ENCODE results near the gene PTPN11. TPM values are rescaled to one million over a fixed set of nuclear protein-coding genes. Genes with fewer than 3 reads are reported as not detected.

The PTPN11 gene
- polyA plus RNA-seq, 1 donor (not counting 4 experiments of a cell fraction or from before 2014, with no cell fraction given) = 95.3 TPM

DNA sequence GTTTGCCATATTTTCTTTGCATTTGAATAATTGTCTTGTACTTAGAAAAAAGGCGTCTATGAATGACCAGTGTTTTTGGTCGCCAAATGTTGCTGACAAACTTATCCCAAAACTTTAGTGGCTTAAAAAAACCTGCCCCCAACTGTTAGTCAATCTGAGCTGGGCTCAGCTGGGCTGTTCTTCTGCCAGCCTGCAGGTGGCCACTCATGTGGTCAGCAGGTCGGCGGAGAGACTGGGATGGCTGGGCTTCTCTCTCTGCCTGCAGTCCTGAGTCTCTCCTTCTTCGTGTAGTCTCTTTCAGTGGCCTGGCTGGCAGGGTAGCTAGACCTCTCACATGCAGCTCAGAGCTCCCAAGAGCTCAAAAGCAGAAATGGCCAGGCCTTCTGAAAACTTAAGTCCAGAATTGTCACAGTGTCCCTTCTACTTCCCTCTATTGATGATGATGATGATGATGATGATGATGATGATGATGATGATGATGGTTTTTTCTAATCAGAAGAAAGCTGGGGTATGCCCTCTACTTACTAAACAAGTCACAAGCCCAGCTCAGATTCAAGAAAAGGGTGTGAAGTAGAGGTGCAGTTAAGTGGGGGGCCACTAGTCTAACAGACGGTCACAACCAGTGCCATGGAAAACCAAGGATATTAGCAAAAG is 87.9 kb downstream of the PTPN11 start:
- H3K27me3 ChIP-seq (ENCODE audit: control insufficient read depth, extremely low read depth, insufficient read depth, low read length) = no peaks in the 10 kb centered on the region
- dilution Hi-C loops (cut with MboI; ENCODE audit: extremely low pct_ligation_motif_present, low sequenced_read_pairs) = no loop called here
- no peaks in the 10 kb centered on the region for H3K9me3 ChIP-seq (ENCODE audit: control insufficient read depth, low read depth, low read length)
- no peaks in the 10 kb centered on the region for H3K79me2 ChIP-seq (ENCODE audit: control insufficient read depth, insufficient read depth, low read length)
- H3K4me2 ChIP-seq (ENCODE audit: control insufficient read depth, extremely low read depth, insufficient read depth, low read depth, low read length) = no peak overlapping the region
- H3K4me1 ChIP-seq (ENCODE audit: control insufficient read depth, extremely low read depth, insufficient read depth, low read length) = no peaks in the 10 kb centered on the region
- H2AFZ ChIP-seq (ENCODE audit: control insufficient read depth, low read length) = no peak overlapping the region
- H3K9ac ChIP-seq (ENCODE audit: control insufficient read depth, extremely low read depth, insufficient read depth, low read length) = no peak overlapping the region
- H3K27ac ChIP-seq (ENCODE audit: control insufficient read depth, insufficient read depth, low read length) = no peak overlapping the region
- FAIRE-seq (no peak), DNase-seq (ENCODE audit: low read depth, low spot score) (no peak)
- no peak overlapping the region for H3K4me3 ChIP-seq (ENCODE audit: control insufficient read depth in 2 of 3, extremely low read depth in 1 of 3, insufficient read depth in 2 of 3, low read depth in 1 of 3, low read length in 3 of 3)
- peaks cover 16 to 32% of the 10 kb centered on the region in 2 experiments for H3K36me3 ChIP-seq (ENCODE audit: control insufficient read depth in 2 of 2, extremely low read depth in 1 of 2, insufficient read depth in 2 of 2, low read length in 2 of 2)
- TF ChIP-seq EZH2 (IDR thresholded peaks at IDR 0.05; ENCODE audit: low read length) = no peak
- TF ChIP-seq, protein P1, sequence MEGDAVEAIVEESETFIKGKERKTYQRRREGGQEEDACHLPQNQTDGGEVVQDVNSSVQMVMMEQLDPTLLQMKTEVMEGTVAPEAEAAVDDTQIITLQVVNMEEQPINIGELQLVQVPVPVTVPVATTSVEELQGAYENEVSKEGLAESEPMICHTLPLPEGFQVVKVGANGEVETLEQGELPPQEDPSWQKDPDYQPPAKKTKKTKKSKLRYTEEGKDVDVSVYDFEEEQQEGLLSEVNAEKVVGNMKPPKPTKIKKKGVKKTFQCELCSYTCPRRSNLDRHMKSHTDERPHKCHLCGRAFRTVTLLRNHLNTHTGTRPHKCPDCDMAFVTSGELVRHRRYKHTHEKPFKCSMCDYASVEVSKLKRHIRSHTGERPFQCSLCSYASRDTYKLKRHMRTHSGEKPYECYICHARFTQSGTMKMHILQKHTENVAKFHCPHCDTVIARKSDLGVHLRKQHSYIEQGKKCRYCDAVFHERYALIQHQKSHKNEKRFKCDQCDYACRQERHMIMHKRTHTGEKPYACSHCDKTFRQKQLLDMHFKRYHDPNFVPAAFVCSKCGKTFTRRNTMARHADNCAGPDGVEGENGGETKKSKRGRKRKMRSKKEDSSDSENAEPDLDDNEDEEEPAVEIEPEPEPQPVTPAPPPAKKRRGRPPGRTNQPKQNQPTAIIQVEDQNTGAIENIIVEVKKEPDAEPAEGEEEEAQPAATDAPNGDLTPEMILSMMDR (optimal IDR thresholded peaks at IDR 0.05 in 1 of 3, IDR thresholded peaks at IDR 0.05 in 1 of 3, conservative IDR thresholded peaks at IDR 0.05 in 1 of 3; ENCODE audit: extremely low read depth in 1 of 3, insufficient read depth in 2 of 3, low read length in 3 of 3) = peak in 1 of 3 experiments; percentile 2
- no peaks in the 10 kb centered on the region for H4K20me1 ChIP-seq (ENCODE audit: control insufficient read depth, extremely low read depth, insufficient read depth, low read length)
- no peaks in the 10 kb centered on the region for H3K9me1 ChIP-seq (ENCODE audit: control insufficient read depth, extremely low read depth, insufficient read depth, low read length)

- no peak overlapping the region for H2AFZ ChIP-seq (ENCODE audit: control insufficient read depth, low read length)
- dilution Hi-C loops (cut with MboI; ENCODE audit: extremely low pct_ligation_motif_present, low sequenced_read_pairs) = no loop called here
Observed at GRCh38 chr12:112513471-112513870, 94.7 kb downstream of the PTPN11 start.

More at GRCh38 chr12:112513471-112513870, 94.7 kb downstream of the PTPN11 start:
- TF ChIP-seq, protein P1 (optimal IDR thresholded peaks at IDR 0.05 in 1 of 3, IDR thresholded peaks at IDR 0.05 in 1 of 3, conservative IDR thresholded peaks at IDR 0.05 in 1 of 3; ENCODE audit: extremely low read depth in 1 of 3, insufficient read depth in 2 of 3, low read length in 3 of 3) = no peak
- TF ChIP-seq EZH2 (IDR thresholded peaks at IDR 0.05; ENCODE audit: low read length) = no peak
- Histone ChIP-seq H3K36me3 (ENCODE audit: control insufficient read depth in 2 of 2, extremely low read depth in 1 of 2, insufficient read depth in 2 of 2, low read length in 2 of 2) (peaks cover 0 to 5% of the 10 kb centered on the region in 2 experiments), H3K27me3 (ENCODE audit: control insufficient read depth, extremely low read depth, insufficient read depth, low read length) (no peaks in the 10 kb centered on the region), H3K9me1 (ENCODE audit: control insufficient read depth, extremely low read depth, insufficient read depth, low read length) (no peaks in the 10 kb centered on the region), H3K79me2 (ENCODE audit: control insufficient read depth, insufficient read depth, low read length) (no peaks in the 10 kb centered on the region), H3K4me3 (ENCODE audit: control insufficient read depth in 2 of 3, extremely low read depth in 1 of 3, insufficient read depth in 2 of 3, low read depth in 1 of 3, low read length in 3 of 3) (no peak overlapping the region), H3K9me3 (ENCODE audit: control insufficient read depth, low read depth, low read length) (no peaks in the 10 kb centered on the region), H4K20me1 (ENCODE audit: control insufficient read depth, extremely low read depth, insufficient read depth, low read length) (no peaks in the 10 kb centered on the region), H3K4me1 (ENCODE audit: control insufficient read depth, extremely low read depth, insufficient read depth, low read length) (no peaks in the 10 kb centered on the region), H3K9ac (ENCODE audit: control insufficient read depth, extremely low read depth, insufficient read depth, low read length) (no peak overlapping the region), H3K27ac (ENCODE audit: control insufficient read depth, insufficient read depth, low read length) (no peak overlapping the region), H3K4me2 (ENCODE audit: control insufficient read depth, extremely low read depth, insufficient read depth, low read depth, low read length) (no peak overlapping the region)
- FAIRE-seq = no peak
- no peak for DNase-seq (ENCODE audit: low read depth, low spot score)
